ENCODE results near the gene UCHL1. TPM values are rescaled to one million over a fixed set of nuclear protein-coding genes. Genes with fewer than 3 reads are reported as not detected.

The UCHL1 gene
- 100 to 1,000 TPM in 1 of 2 donors, 10 to 100 TPM in 1; 26.5 to 103 TPM for total RNA-seq

GRCh38 chr4:41256740-41257256 lies at the start of gene UCHL1:
UCHL1 (plus strand) TSS chr4:41256928; CDS start chr4:41256977, 49 bp downstream.
- H3K27ac ChIP-seq: no peak within 1 kb of the TSS
- ATAC-seq (peak; percentile 49), DNase-seq (peak; percentile 15 to 50 (median 29))
- peaks cover 0 to 17% of the 10 kb centered on the region in 2 donors for H3K27me3 ChIP-seq
- intact Hi-C loops (cut with DNase I): no loop called here
- H3K9me3 ChIP-seq: no peaks in the 10 kb centered on the region
- H3K4me1 ChIP-seq: peaks cover 15% of the 10 kb centered on the region
- WGBS, 2 donors: 6 to 12% methylated on average over 17 to 44 of the region's 55 CpGs
- H3K36me3 ChIP-seq (replicated peaks in 1 of 2; ENCODE audit: insufficient read depth in 1 of 2, low read depth in 2 of 2): no peaks in the 10 kb centered on the region
- H3K4me3 ChIP-seq: peak within 1 kb of the TSS in 1 of 2 donors; percentile 30
- TF ChIP-seq CTCF (IDR thresholded peaks at IDR 0.05) (no peak), POLR2A (IDR thresholded peaks at IDR 0.05) (peak in 1 of 3 donors; percentile 17)

GRCh38 chr4:41207291-41207831 lies 49.4 kb upstream of the UCHL1 start:
- DNase-seq: peak in 1 of 4 donors; percentile 11
- Histone ChIP-seq H3K27me3 (no peaks in the 10 kb centered on the region), H3K4me1 (peaks cover 33% of the 10 kb centered on the region), H3K27ac (no peak overlapping the region), H3K4me3 (no peak overlapping the region), H3K36me3 (replicated peaks in 1 of 2; ENCODE audit: insufficient read depth in 1 of 2, low read depth in 2 of 2) (no peaks in the 10 kb centered on the region), H3K9me3 (no peaks in the 10 kb centered on the region)
- no peak for ATAC-seq
- TF ChIP-seq CTCF (IDR thresholded peaks at IDR 0.05) (no peak), POLR2A (IDR thresholded peaks at IDR 0.05) (no peak)
- intact Hi-C loops (cut with DNase I): loop anchor here (5.0 kb wide), 1 partner anchor 220 kb away; no protein-coding TSS in a partner anchor

- DNase-seq (peak; percentile 26 to 56 (median 42)), ATAC-seq (no peak)
- Histone ChIP-seq H3K4me1 (peaks cover 39% of the 10 kb centered on the region), H3K9me3 (no peaks in the 10 kb centered on the region), H3K27me3 (no peaks in the 10 kb centered on the region), H3K4me3 (no peak overlapping the region), H3K27ac (peak overlapping the region in 3 of 4 donors; percentile 9 to 46 (median 19)), H3K36me3 (replicated peaks in 1 of 2; ENCODE audit: insufficient read depth in 1 of 2, low read depth in 2 of 2) (no peaks in the 10 kb centered on the region)
- intact Hi-C loops (cut with DNase I): loop anchor here (5.0 kb wide), 1 partner anchor 222 kb away; no protein-coding TSS in a partner anchor
- no peak for TF ChIP-seq POLR2A (IDR thresholded peaks at IDR 0.05)
- no peak for TF ChIP-seq CTCF (IDR thresholded peaks at IDR 0.05)
- 39 to 55% methylated on average over 5 of the region's 5 CpGs for WGBS, 2 donors
These were observed 47.5 kb upstream of the UCHL1 start for GRCh38 chr4:41209187-41209586.

- Histone ChIP-seq H3K27me3 (no peaks in the 10 kb centered on the region), H3K4me1 (peaks cover 35% of the 10 kb centered on the region), H3K9me3 (no peaks in the 10 kb centered on the region), H3K36me3 (replicated peaks in 1 of 2; ENCODE audit: insufficient read depth in 1 of 2, low read depth in 2 of 2) (no peaks in the 10 kb centered on the region), H3K4me3 (no peak overlapping the region), H3K27ac (no peak overlapping the region)
- ATAC-seq (no peak), DNase-seq (no peak)
- TF ChIP-seq CTCF (IDR thresholded peaks at IDR 0.05) (no peak), POLR2A (IDR thresholded peaks at IDR 0.05) (no peak)
- intact Hi-C loops (cut with DNase I): loop anchor here (5.0 kb wide), 3 partner anchors 223 to 283 kb away; no protein-coding TSS in a partner anchor
- 82% methylated on average over 9 of the region's 9 CpGs for WGBS, 2 donors
These were observed 46.8 kb upstream of the UCHL1 start for GRCh38 chr4:41209901-41210300.
